ENCODE data around the gene B4GALT5.
"Not testable (repeated sequence)": the region's sequence is repeated elsewhere in the genome, so short reads cannot be mapped to it uniquely, and the experiment has no call there.

B4GALT5 gene

DNA sequence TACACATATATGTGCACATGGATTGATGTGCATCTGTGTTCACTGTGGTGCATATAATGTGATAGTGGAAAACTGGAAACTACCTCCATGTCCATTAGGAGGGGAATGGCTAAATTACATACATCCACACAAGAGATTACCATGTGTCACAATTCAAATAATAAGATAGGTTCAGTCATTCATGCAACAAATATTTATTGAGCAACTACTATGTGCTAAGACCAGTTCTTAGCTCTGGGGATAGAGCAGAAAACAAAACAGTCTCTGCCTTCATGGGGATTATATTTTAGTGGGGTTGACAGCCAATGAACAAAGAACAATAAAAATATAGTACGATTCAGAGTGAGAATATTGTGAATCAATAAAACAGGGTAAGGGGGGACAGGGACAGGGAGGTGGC lies 84.1 kb downstream of the B4GALT5 start:
- no peak for DNase-seq (ENCODE audit: low read depth in 2 of 2)

DNA sequence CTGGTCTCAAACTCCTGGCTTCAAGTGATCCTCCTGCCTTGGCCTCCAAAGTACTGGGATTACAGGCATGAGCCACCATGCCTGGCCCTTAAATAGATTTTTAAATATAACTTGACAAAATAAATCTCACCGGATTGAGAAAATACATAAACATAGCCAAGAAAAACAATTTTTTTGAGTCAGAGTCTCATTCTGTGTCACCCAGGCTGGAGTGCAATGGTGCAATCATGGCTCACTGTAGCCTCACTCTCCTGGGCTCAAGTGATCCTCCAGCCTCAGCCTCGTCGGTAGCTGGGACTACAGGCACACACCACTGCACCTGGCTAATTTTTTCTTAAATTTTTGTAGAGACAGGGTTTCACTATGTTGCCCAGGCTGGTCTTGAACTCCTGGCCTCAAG lies 85.4 kb downstream of the B4GALT5 start:
- DNase-seq (ENCODE audit: low read depth in 2 of 2) = not testable (repeated sequence)

DNA sequence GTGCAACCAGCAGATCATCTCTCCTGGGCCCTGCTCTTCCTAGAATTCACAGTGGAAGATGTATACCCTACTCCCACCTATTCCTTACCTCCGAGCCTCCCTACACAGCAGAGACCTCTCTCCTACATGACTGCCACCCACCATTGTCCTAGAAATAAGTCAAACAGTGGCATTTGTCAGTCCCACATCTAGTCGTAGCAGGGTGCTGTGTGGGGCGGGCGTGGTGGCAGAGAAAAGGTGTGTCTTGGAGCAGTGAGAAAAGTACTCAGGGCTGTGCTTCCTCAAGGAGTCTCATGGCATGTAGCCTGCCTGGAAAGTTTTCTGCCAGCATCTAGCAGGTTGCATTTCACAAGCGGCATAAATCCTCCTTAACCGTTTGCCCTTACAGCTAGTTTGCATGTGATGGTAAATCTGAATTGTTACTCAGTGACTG lies 86.3 kb downstream of the B4GALT5 start:
- no peak for DNase-seq (ENCODE audit: low read depth in 2 of 2)

DNA sequence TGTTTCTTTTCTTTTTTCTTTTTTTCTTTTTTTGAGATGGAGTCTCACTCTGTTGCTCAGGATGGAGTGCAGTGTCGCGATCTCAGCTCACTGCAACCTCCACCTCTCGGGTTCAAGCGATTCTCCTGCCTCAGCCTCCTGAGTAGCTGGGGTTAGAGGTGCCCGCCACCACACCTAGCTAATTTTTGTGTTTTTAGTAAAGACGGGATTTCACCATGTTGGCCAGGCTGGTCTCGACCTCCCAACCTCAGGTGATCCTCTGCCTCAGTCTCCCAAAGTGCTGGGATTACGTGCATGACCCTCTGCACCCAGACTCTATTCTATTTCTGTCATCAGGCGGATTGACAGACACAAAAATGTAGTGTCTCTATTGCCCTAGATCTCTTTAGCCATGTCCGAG lies 88.7 kb downstream of the B4GALT5 start:
- DNase-seq (ENCODE audit: low read depth in 2 of 2) = not testable (repeated sequence)

DNA sequence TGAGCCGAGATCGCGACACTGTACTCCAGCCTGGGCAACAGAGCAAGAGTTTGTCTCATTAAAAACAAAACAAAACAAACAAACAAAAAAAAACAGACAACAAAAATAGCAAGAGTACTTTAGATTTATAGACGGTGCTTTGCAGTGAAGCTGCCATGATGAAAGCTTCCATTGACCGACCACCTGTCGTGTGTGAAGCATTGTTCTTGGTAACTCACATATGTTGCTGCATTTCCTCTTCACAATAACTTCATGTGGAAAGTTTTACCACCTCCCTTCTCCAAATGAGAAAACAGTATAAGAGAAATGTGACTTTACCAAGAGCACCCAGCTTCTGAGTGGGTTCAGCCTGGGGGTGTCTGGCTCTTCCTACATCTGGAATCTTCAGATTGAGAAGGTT lies 89.4 kb downstream of the B4GALT5 start:
- DNase-seq (ENCODE audit: low read depth in 2 of 2) = no peak

DNA sequence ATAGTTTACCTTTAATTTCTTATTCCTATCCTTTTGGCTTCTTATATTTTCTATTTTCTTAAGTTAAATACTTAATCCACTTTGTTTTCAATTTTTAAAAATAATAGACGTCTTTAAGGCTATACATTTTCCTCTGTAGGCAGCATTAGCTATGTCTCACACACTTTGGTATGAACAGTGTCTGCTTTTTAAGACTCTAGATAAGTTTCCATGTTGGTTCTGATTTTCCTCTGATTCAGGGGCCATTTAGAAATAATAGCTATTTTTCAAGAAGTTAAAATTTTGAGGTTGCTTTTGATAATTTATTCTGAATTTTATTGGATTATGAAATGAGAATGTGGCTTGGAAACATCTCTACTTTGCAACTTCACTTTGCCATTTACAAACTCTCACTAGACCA lies 91.4 kb downstream of the B4GALT5 start:
- DNase-seq (ENCODE audit: low read depth in 2 of 2) = no peak

DNA sequence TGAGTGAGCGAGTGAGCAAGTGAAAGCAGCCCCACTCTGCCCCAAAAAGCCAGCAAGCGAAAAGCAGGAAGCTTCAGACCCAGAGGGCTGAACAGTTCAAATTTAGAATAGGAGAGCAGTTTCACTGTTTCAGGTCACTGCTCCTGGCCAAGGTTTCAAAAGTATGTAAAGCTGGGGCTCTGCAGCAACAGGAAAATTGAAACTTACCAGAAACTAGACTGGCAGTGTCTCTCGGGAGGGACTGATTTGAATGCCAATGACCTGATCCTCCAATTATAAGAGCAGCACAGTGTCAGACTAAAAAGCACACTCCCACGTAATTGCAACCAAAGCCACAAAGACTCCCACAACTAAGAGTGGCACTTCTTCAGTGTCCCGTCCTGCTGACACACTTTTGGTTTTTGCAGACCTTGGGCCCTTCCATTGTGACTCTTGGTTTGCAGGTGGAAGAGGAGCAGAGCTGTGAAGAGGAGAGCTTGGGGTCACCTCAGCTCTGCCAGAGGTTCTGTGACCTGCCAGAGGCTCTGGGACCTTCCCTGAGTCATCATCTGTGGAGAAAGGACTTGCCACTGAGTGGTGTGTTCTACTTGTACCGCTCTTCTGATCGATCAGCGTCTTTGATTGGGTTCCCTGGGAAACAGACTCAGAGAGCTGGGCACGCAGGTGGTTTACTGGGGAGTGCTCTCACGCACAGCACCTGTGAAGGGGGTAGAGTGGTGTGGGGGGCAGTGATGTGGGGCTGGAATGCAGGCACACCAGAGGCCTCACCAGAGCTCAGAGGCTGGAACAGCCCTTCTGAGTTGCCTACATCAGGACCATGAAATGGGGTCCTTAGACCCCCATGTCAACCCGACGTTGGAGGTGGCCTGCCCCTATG lies 93.1 kb downstream of the B4GALT5 start:
- DNase-seq (ENCODE audit: low read depth in 2 of 2) = no peak

DNA sequence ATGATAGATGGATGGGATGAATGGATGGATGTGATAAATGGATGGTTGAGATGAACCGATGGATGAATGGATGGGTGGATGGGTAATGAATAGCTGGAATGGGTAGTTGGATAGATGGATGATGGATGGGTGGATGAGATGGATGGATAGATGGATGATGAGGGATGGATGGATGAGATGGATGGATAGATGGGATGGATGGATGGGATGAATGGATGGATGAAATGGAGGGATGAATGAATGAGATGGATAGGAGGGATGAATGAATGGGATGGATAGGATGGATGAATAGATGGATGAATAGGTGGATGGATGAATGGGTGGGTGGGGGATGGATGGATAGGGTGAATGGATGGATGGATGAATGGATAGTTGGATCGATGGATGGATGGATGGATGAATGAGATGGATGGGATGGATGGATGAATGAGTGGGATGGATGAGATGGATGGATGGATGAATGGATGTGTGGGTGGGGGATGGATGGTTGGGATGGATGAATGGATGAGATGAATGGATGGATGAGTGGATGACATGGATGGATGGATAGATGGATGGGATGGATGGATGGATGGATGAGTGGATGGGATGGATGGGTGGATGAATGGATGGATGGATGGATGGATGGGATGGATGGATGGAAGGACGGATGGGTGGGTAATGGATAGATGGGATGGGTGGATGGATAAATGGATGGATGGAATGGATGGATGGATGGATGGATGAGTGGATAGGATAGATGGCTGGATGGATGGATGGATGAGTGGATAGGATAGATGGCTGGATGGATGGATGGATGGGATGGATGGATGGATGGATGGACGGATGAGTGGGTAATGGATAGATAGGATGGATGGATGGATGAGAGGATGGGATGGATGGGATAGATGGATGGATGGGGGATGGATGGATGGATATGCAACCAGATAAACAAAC lies 94.3 kb downstream of the B4GALT5 start:
- no peak for DNase-seq (ENCODE audit: low read depth in 2 of 2)

DNA sequence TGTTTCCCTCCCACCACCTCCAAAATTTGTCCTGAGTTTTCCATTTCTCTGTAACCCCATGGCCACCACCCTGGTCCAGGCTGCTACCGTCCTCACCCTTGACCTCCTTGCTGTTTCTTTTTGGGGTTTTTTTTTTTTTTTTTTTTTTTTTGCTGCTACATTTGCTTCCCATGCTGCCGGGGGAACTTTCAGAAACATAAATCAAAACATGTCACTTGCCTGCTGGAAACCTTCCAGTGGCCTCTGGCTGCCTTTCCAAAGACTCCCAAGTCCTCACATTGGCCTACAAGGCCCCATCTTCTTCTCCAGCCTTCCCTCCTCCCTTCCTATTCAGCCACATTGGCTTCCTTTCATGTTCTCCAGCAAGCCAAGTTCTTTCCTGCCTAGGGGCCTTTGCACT lies 95.4 kb downstream of the B4GALT5 start:
- DNase-seq (ENCODE audit: low read depth in 2 of 2) = no peak

DNA sequence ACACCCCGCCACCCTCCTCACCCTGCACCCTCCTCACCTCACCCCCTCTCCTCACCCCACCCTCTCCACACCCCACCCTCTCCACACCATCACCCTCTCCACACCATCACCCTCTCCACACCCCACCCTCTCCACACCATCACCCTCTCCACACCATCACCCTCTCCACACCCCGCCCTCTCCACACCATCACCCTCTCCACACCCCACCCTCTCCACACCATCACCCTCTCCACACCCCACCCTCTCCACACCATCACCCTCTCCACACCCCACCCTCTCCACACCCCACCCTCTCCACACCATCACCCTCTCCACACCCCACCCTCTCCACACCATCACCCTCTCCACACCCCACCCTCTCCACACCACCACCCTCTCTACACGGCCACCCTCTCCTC lies 96.3 kb downstream of the B4GALT5 start:
- DNase-seq (ENCODE audit: low read depth in 2 of 2) = not testable (repeated sequence)

DNA sequence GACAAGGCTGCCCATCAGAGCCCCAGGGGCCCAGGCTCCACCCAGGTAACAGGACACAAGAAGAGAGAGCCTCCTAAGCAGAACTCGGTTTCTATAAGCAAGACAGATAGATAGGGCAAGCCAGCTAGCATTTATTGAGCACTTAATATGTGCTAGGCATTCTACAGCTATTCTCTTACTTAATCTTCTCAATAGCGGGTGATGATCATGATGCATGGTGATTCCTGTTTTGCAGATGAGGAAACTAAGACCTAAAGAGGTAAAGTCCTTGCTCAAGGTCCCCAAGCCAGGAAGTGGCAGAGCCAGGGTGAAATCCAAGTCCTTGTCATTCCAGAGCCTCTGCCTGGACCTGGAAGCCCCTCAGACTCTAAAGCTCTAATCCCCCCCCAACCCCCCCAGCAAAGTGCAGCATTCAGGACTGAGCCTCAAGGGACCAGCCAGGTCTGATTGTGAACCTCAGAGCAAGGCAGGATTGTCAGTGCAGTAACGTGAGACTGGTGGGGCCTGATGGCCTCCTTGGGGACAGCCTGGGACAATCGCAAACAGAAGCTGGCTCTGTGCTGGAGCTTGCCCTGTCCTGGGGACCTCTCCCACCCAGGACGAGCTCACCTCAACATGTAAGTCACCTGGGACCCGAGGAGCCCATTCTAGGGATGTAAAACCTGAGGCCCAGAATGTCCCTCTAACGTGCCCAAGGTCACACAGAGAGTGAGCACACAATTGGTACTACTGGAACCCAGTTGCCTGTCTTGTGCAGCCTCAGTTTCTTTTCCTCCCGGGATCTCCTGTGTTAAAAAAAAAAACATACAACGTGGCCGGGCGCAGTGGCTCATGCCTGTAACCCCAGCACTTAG lies 97.3 kb downstream of the B4GALT5 start:
- DNase-seq (ENCODE audit: low read depth in 2 of 2) = no peak

DNA sequence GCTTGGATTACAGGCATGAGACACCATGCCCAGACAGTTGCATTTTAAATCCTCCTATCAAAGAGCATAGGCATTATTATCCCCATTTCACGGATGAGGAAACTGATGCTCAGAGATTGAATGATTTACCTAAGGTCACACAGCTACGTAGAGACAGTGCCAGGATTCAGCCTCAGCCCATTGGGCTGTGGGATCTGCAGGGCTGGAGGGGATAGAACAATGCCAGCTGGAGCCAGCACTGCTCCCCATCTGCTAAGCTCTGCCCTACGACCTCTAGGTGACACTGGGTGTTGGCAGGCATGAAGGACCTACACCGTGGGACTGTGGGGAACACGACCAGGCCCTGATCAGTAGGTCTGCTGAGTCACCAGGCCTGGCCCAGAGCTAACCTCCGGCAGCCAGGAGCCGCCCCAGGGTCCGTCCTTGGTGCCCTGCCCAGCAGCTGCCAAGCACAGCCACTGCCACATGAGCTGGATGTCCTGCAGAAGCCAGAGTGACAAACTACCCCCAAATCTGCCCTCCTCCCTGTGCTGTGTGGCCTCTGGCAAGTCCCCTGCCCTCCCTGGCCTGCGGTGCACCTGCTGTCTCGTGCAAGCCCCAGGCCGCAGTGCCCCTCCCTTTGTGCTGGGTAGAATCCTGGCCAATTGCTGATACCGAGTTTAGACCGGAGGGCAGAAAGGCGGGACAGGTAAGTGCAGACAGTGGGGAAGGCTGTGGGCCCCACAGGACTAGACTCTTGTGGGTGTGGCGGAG lies 98.1 kb downstream of the B4GALT5 start:
- no peak for DNase-seq (ENCODE audit: low read depth in 2 of 2)

DNA sequence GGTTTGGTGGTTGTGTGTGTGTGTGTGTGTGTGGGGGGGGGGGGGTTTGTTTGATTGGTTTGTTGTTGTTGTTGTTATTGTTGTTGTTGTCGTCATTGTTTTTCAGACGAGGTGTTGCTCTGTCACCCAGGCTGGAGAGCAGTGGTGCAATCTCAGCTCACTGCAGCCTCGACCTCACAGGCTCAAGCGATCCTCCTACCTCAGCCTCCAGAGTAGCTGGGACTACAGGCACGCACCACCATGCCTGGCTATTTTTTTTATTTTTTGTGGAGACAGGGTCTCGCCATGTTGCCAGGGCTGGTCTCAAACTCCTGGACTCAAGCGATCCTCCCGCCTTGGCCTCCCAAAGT lies 98.7 kb downstream of the B4GALT5 start:
- DNase-seq (ENCODE audit: low read depth in 2 of 2) = not testable (repeated sequence)

DNA sequence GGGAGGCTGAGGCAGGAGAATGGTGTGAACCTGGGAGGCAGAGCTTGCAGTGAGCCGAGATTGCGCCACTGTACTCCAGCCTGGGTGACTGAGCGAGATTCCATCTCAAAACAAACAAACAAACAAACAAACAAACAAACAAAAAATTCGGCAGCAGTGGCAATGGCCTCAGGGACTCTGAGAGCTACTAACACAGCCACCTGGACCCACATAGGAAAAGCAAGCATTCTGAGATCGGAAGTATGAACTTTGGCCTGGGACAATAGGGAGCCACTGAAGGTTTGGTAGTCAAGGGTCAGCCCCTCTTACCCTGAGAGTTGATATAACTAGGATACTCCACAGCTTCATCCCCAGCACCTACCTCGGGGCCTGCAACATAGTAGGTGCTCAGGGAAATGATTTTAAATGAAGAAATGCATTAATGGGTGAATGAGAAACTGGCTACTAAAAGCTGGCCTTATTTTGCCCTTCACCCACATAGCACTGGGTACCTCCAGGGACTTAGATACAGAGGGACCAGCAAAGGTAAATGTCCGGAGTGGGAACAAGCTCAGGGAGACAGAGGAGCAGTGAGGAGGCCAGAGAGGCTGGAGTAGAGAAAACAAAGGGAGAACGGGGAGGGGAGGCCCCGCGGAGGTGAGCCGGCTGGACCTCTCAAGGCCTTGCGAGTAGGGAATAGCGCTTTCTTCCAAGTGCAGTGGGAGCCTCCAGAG lies 99.2 kb downstream of the B4GALT5 start:
- DNase-seq (ENCODE audit: low read depth in 2 of 2) = no peak

DNA sequence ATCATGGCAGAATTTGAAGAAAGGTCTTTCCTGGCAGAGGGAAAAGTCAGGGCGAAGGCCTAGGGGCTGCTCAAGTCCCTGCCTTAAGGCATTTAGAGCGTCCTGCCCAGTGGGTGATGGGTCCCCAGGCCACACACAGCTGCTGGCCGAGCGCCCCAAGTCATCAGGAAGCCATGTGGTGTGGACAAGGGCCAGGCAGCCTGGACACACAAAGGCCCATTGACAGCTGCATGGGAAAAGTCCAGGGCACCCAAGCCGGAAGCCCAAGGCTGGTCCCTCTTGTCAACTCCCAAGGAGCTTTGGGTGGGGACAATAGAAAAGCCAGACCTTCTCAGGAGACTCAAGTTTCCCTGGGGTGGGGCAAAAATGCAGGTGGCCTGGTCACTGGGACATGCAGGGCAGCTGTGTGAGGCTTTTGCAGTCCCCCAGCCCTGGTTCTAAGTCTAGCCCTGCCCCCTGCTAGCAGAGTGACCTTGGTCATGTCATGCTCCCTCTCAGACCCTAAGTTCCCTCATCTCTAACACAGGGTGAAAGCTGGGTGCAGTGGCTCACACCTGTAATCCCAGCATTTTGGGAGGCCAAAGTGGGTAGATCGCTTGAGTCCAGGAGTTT lies 101.4 kb downstream of the B4GALT5 start:
- DNase-seq (ENCODE audit: low read depth in 2 of 2) = no peak

DNA sequence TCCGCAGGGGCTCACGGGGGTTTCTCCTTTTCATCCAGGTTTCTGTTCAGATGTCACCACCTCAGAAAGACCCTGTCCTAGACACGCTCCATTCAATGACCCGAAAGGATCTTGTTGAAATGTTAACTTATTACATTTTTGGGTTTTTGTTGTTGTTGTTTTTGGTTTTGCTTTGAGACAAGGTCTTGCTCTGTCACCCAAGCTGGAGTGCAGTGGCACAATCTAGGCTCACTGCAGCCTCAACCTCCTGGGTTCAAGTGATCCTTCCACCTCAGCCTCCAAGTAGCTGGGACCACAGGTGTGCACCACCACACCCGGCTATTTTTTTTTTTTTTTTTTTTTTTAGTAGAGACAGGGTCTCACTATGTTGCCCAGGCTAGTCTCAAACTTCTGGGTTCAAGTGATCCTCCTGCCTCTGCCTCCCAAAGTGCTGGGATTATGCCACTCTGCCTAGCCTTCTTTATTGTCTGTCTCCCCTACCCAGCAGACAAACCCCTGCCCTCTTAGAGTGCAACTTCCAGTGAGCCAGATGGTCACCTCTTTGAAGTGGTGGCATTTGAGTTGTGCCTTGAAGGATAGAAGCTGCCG lies 102.0 kb downstream of the B4GALT5 start:
- DNase-seq (ENCODE audit: low read depth in 2 of 2) = not testable (repeated sequence)

DNA sequence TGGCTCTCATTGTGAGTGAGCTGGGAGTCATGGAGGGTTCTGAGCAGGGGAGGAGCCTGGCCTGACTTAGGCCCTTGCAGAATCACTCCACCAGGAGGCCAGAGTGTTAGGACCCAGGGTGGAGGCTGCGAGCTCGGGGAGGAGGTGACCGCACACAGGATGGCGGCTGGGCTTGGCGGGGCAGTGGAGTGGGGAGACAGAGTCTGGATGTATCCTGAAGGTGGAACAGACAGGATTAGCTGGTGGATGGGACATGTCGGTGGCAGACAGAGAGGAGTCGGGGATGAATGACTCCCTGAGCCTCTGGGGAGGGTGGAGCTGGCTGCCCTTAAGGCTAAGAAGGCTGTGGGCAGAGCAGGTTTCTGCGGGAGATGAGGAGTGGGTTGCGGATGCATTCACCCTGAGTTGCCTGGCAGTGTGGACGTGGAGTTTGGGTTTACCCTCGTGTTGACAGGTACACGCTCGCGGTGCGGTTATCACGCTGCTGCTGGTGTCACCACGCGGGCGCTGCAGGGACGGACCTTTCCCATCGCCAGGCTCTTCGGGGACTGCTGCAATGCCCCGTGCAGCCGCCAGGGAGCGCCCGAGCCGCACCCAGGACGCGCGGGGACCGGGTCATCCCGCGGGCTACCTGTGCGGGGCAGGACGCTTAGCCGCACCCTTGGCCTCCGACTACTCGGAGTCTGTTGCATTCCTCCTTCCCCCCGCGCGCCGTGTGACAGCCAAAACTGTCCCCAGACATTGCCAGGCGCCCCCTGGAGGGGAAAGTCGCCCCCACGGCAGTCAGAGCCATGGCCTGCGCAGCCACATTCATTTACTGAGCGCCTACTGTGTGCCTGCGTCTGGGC lies 102.8 kb downstream of the B4GALT5 start:
- peak; percentile 33 to 43 for DNase-seq (ENCODE audit: low read depth in 2 of 2)

All from stimulated activated CD8-positive, alpha-beta memory T cell treated with anti-CD3 and anti-CD28 coated beads, Interleukin-7, amount 100 ng/mL, for 1 hour (primary cell).